Smooth muscle cell (in vitro differentiated cells): ENCODE measurements around the gene ZBTB20. TPM values are rescaled to one million over a fixed set of nuclear protein-coding genes. Genes with fewer than 3 reads are reported as not detected.
"Not testable (repeated sequence)": the region's sequence is repeated elsewhere in the genome, so short reads cannot be mapped to it uniquely, and the experiment has no call there.

Experiments
- DNase-seq: peaks from one replicate; lab custom pipeline; 2025; ENCODE audit not compliant: unreplicated experiment; lab: John Stamatoyannopoulos, UW
- H2AFZ ChIP-seq: fragments of 200-600 bp; sonication (generic); 2 replicates; pipeline ENCODE4 v1.6.0; 2016; ENCODE audit warnings: antibody characterized with exemption, low read depth, mild to moderate bottlenecking
- H3F3A ChIP-seq: fragments of 200-600 bp; sonication (generic); 2 replicates; pipeline ENCODE4 v1.6.0; 2017; ENCODE audit warnings: antibody characterized with exemption, low read depth
- H3K27ac ChIP-seq: fragments of 200-600 bp; sonication (generic); 2 replicates; pipeline ENCODE4 v1.5.1; 2016; ENCODE audit warnings: low read depth, mild to moderate bottlenecking
- H3K27me3 ChIP-seq: fragments of 200-600 bp; sonication (generic); 2 replicates; pipeline ENCODE4 v1.6.1; 2016; ENCODE audit warnings: low read depth, mild to moderate bottlenecking
- H3K36me3 ChIP-seq: fragments of 200-600 bp; sonication (generic); 2 replicates; pipeline ENCODE4 v1.5.1; 2016; ENCODE audit warnings: low read depth
- H3K4me1 ChIP-seq: fragments of 200-600 bp; sonication (generic); 2 replicates; pipeline ENCODE4 v1.5.1; 2016; ENCODE audit warnings: low read depth
- H3K4me2 ChIP-seq: fragments of 200-600 bp; sonication (generic); 2 replicates; pipeline ENCODE4 v1.6.0; 2016; ENCODE audit warnings: mild to moderate bottlenecking
- H3K4me3 ChIP-seq: fragments of 200-600 bp; sonication (generic); 2 replicates; pipeline ENCODE4 v1.5.1; 2016; ENCODE audit warnings: mild to moderate bottlenecking
- H3K79me2 ChIP-seq: fragments of 200-600 bp; sonication (generic); 2 replicates; pipeline ENCODE4 v1.6.0; 2016; ENCODE audit warnings: low read depth, mild to moderate bottlenecking
- H3K9ac ChIP-seq: fragments of 200-600 bp; sonication (generic); 2 replicates; pipeline ENCODE4 v1.6.0; 2016; ENCODE audit warnings: low read depth
- H3K9me3 ChIP-seq: fragments of 200-600 bp; sonication (generic); replicated peaks from 2 replicates; pipeline ENCODE4 v1.5.1; 2016; ENCODE audit warnings: low read depth
- H4K20me1 ChIP-seq: fragments of 200-600 bp; sonication (generic); 2 replicates; pipeline ENCODE4 v1.6.0; 2016; ENCODE audit warnings: low read depth
- CTCF ChIP-seq: fragments of 200-600 bp; sonication (generic); IDR thresholded peaks from 2 replicates; pipeline ENCODE4 v1.5.1; 2017; ENCODE audit warnings: borderline replicate concordance, mild to moderate bottlenecking, antibody characterized with exemption; ENCODE audit not compliant: insufficient read depth, poor library complexity, severe bottlenecking
- WGBS: methylation state at CpG from one replicate; pipeline ENCODE4 v1.1.7; 2016; ENCODE audit warnings: low lambda C conversion rate; 5-methylcytosine and 5-hydroxymethylcytosine counted together
- polyA plus RNA-seq: library from polyadenylated mRNA; unstranded; fragments of >200 nt; fragmentation: Nextera tagmentation; extraction: Ambion mirVana; gene quantifications from 2 replicates; pipeline ENCODE4 v1.2.1, GENCODE V29; 2016
- total RNA-seq: library from RNA; depleted of rRNA; stranded (reverse); fragments of >200 nt; gene quantifications from 2 replicates; pipeline ENCODE4 v1.2.3, GENCODE V29; 2014

The ZBTB20 gene
- total and polyA plus RNA-seq, 2 experiments from 2014 or later, result 4.9 to 6.8 TPM

DNA sequence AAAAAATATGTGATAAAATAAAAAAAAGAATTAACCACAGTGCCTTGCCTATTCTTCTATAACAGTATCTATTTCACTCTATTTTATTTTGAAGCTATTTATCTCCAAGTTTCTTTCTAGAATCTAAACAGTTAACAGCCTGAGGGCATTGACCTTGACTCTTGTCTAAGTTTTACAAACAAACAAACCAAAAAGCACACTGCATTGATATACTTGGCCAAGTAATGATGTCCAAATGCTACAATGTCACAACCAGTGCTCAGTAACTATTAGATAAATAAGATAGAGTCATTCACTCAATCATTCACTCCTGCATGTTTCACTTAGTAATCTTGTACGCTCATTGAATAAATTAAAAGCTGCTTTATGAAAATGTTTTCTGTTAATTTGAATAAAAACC, 466.8 kb downstream of the ZBTB20 start:
- Histone ChIP-seq H3K27ac (no peak overlapping the region), H3K4me1 (peaks cover 2% of the 10 kb centered on the region), H3K9ac (no peak overlapping the region), H3K4me2 (no peak overlapping the region), H3K9me3 (no peaks in the 10 kb centered on the region), H3K79me2 (no peaks in the 10 kb centered on the region), H4K20me1 (no peaks in the 10 kb centered on the region), H3K36me3 (no peaks in the 10 kb centered on the region), H2AFZ (no peak overlapping the region), H3K4me3 (no peak overlapping the region), H3K27me3 (no peaks in the 10 kb centered on the region), H3F3A (no peaks in the 10 kb centered on the region)
- WGBS, result 91% methylated on average over 1 of the region's 1 CpG
- TF ChIP-seq CTCF, result no peak
- DNase-seq, result no peak

DNA sequence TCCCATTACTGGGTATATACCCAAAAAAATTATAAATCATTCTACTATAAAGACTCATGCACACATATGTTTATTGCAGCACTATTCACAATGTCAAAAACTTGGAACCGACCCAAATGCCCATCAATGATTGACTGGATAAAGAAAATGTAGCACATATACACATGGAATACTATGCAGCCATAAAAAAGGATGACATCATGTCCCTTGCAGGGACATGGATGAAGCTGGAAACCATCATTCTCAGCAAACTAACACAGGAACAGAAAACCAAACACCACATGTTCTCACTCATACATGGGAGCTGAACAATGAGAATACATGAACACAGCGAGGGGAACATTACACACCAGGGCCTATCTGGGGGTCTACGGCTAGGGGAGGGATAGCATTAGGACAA, 467.3 kb downstream of the ZBTB20 start:
- H3K4me1 ChIP-seq, H3F3A ChIP-seq, H3K27ac ChIP-seq, H3K4me2 ChIP-seq, H3K9me3 ChIP-seq, H3K79me2 ChIP-seq, H3K27me3 ChIP-seq, H2AFZ ChIP-seq, H3K36me3 ChIP-seq, H4K20me1 ChIP-seq, DNase-seq, H3K4me3 ChIP-seq, H3K9ac ChIP-seq: not testable (repeated sequence)
- WGBS, result 95% methylated on average over 3 of the region's 3 CpGs

DNA sequence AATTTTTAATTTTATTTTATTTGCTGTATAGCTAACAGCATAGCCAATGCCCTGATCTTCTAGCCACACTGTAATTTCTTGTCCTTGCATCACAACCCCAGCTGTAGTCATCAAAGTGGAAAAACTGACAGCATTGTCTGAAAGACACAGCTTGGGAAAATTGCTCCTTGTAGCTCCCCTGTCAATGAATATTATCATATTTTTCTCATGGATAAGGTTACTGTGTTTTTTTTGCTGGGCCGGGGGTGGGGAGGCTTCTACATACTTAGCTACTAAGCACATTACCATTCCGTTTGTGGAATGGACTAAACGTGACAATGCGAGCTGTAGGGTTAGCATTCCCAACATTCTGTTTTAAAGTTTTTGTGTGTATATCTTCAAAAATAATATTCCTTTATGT, 472.0 kb downstream of the ZBTB20 start:
- WGBS, result 67% methylated on average over 4 of the region's 4 CpGs
- TF ChIP-seq CTCF, result no peak
- no peak overlapping the region for H3K4me2 ChIP-seq
- H4K20me1 ChIP-seq, result no peaks in the 10 kb centered on the region
- DNase-seq, result no peak
- H3K79me2 ChIP-seq, result no peaks in the 10 kb centered on the region
- no peak overlapping the region for H3K9ac ChIP-seq
- no peak overlapping the region for H3K27ac ChIP-seq
- H3F3A ChIP-seq, result no peaks in the 10 kb centered on the region
- no peak overlapping the region for H2AFZ ChIP-seq
- no peaks in the 10 kb centered on the region for H3K36me3 ChIP-seq
- no peaks in the 10 kb centered on the region for H3K27me3 ChIP-seq
- H3K9me3 ChIP-seq, result no peaks in the 10 kb centered on the region
- no peaks in the 10 kb centered on the region for H3K4me1 ChIP-seq
- no peak overlapping the region for H3K4me3 ChIP-seq

DNA sequence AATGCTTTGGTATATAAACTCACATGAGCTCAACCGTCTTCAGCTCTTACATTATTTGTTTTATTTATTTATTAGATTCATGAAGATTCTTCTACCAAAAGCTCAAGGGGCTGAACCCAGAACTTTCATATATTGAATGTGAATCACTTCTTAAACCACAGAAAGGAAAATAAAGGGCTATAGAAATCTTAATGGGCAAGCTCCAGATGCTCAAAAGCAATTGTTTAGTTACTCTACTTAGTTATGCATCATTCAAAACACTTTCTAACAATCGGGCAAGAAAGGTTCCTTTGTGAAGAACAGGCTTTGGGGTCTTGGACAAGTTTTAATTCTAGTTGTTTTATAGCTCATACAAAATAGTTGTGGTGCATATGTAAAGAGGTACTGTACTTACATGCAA, 473.1 kb downstream of the ZBTB20 start:
- H3K4me2 ChIP-seq, result no peak overlapping the region
- no peaks in the 10 kb centered on the region for H3K9me3 ChIP-seq
- H4K20me1 ChIP-seq, result no peaks in the 10 kb centered on the region
- no peaks in the 10 kb centered on the region for H3K79me2 ChIP-seq
- DNase-seq, result no peak
- H3K9ac ChIP-seq, result no peak overlapping the region
- no peaks in the 10 kb centered on the region for H3K27me3 ChIP-seq
- H3K4me1 ChIP-seq, result no peaks in the 10 kb centered on the region
- H3K36me3 ChIP-seq, result no peaks in the 10 kb centered on the region
- H3K4me3 ChIP-seq, result no peak overlapping the region
- no peak overlapping the region for H2AFZ ChIP-seq
- no peak overlapping the region for H3K27ac ChIP-seq
- 80% methylated on average over 2 of the region's 2 CpGs for WGBS
- TF ChIP-seq CTCF, result no peak
- H3F3A ChIP-seq, result no peaks in the 10 kb centered on the region
